Measurements from ENCODE around the gene P3H3. TPM values are rescaled to one million over a fixed set of nuclear protein-coding genes. Genes with fewer than 3 reads are reported as not detected.

Gene P3H3
- total RNA-seq, 4 donors from 2014 or later, result 2.6 to 6.6 (median 4.4) TPM

GRCh38 chr12:6849976-6850560 is 21.9 kb downstream of the P3H3 start:
- Histone ChIP-seq H3K27me3 (no peaks in the 10 kb centered on the region), H3K4me3 (peak overlapping the region in 3 of 4 donors; percentile 58 to 86 (median 83)), H3K36me3 (peaks cover 0 to 45% (median 0%) of the 10 kb centered on the region in 3 donors), H3K27ac (peak overlapping the region in 1 of 4 donors; percentile 99), H3K9me3 (no peaks in the 10 kb centered on the region), H3K4me1 (peaks cover 11 to 29% (median 24%) of the 10 kb centered on the region in 3 donors)
- no peak for TF ChIP-seq POLR2A (IDR thresholded peaks at IDR 0.05)
- no peak for TF ChIP-seq CTCF (IDR thresholded peaks at IDR 0.05)
- WGBS, 2 donors, result 71 to 82% methylated on average over 6 to 10 of the region's 10 CpGs
- intact Hi-C loops (cut with DNase I), result no loop called here
- DNase-seq, result no peak

GRCh38 chr12:6850796-6851152 is 22.6 kb downstream of the P3H3 start:
- H3K4me1 ChIP-seq, result peaks cover 11 to 29% (median 24%) of the 10 kb centered on the region in 3 donors
- H3K27ac ChIP-seq, result peak overlapping the region; percentile 92 to 99 (median 97)
- H3K36me3 ChIP-seq, result peaks cover 2 to 45% (median 4%) of the 10 kb centered on the region in 3 donors
- DNase-seq, result no peak
- intact Hi-C loops (cut with DNase I), result no loop called here
- TF ChIP-seq POLR2A (IDR thresholded peaks at IDR 0.05) (no peak), CTCF (IDR thresholded peaks at IDR 0.05) (no peak)
- peak overlapping the region; percentile 58 to 86 (median 71) for H3K4me3 ChIP-seq
- 0 to 29% methylated on average over 4 to 14 of the region's 16 CpGs for WGBS, 2 donors
- H3K9me3 ChIP-seq, result no peaks in the 10 kb centered on the region
- no peaks in the 10 kb centered on the region for H3K27me3 ChIP-seq

GRCh38 chr12:6851153-6851920 is 23.1 kb downstream of the P3H3 start, which contains the start of gene CDCA3:
CDCA3 (minus strand) TSS chr12:6851286; CDS start chr12:6850952, 334 bp downstream.
- H3K4me3 ChIP-seq, result peak within 1 kb of the TSS; percentile 58 to 86 (median 71)
- peak in 1 of 6 experiments; percentile 5 for TF ChIP-seq CTCF (IDR thresholded peaks at IDR 0.05)
- peak in 3 of 4 donors; percentile 59 to 81 (median 79) for TF ChIP-seq POLR2A (IDR thresholded peaks at IDR 0.05)
- H3K9me3 ChIP-seq, result no peaks in the 10 kb centered on the region
- H3K4me1 ChIP-seq, result peaks cover 11 to 29% (median 24%) of the 10 kb centered on the region in 3 donors
- 1% methylated on average over 19 to 25 of the region's 37 CpGs for WGBS, 2 donors
- peak; percentile 92 for DNase-seq
- intact Hi-C loops (cut with DNase I), result no loop called here
- peak within 1 kb of the TSS; percentile 92 to 99 (median 97) for H3K27ac ChIP-seq
- H3K27me3 ChIP-seq, result no peaks in the 10 kb centered on the region
- H3K36me3 ChIP-seq, result peaks cover 8 to 45% (median 10%) of the 10 kb centered on the region in 3 donors

- TF ChIP-seq POLR2A (IDR thresholded peaks at IDR 0.05) (peak in 3 of 4 donors; percentile 40 to 68 (median 57)), CTCF (IDR thresholded peaks at IDR 0.05) (peak in 2 of 6 experiments; percentile 25 to 40)
- H3K4me1 ChIP-seq, result peaks cover 11 to 29% (median 24%) of the 10 kb centered on the region in 3 donors
- H3K27me3 ChIP-seq, result no peaks in the 10 kb centered on the region
- H3K36me3 ChIP-seq, result peaks cover 14 to 45% (median 16%) of the 10 kb centered on the region in 3 donors
- 0% methylated on average over 10 to 14 of the region's 65 CpGs for WGBS, 2 donors
- intact Hi-C loops (cut with DNase I), result no loop called here
- peak within 1 kb of the TSS; percentile 92 to 99 (median 97) for H3K27ac ChIP-seq
- peak; percentile 99 for DNase-seq
- H3K9me3 ChIP-seq, result no peaks in the 10 kb centered on the region
- peak within 1 kb of the TSS; percentile 58 to 86 (median 71) for H3K4me3 ChIP-seq
These were observed 23.9 kb downstream of the P3H3 start, which contains the start of gene USP5 for GRCh38 chr12:6851921-6852650. USP5 (plus strand) TSS chr12:6852150; CDS start chr12:6852180, 30 bp downstream.

All from esophagus squamous epithelium (tissue), 5 donors.